Measurements from ENCODE around the gene TMEFF2.

Gene TMEFF2

GRCh38 chr2:191941376-191941929 lies 253.3 kb downstream of the TMEFF2 start:
- Histone ChIP-seq H3K27me3 (no peaks in the 10 kb centered on the region), H3K27ac (no peak overlapping the region), H3K4me1 (no peaks in the 10 kb centered on the region), H3K9me3 (no peaks in the 10 kb centered on the region), H3K4me3 (no peak overlapping the region), H3K36me3 (no peaks in the 10 kb centered on the region)
- DNase-seq: no peak
- no peak for TF ChIP-seq CTCF (IDR thresholded peaks at IDR 0.05)
- intact Hi-C loops (cut with DNase I; ENCODE audit: low total_unique reads): no loop called here

GRCh38 chr2:191938779-191939178 lies 256.0 kb downstream of the TMEFF2 start:
- no peak for DNase-seq
- Histone ChIP-seq H3K27ac (no peak overlapping the region), H3K9me3 (no peaks in the 10 kb centered on the region), H3K4me3 (no peak overlapping the region), H3K36me3 (no peaks in the 10 kb centered on the region), H3K27me3 (no peaks in the 10 kb centered on the region), H3K4me1 (no peaks in the 10 kb centered on the region)
- no peak for TF ChIP-seq CTCF (IDR thresholded peaks at IDR 0.05)
- intact Hi-C loops (cut with DNase I; ENCODE audit: low total_unique reads): no loop called here

GRCh38 chr2:191936882-191937405 lies 257.8 kb downstream of the TMEFF2 start:
- Histone ChIP-seq H3K27me3 (no peaks in the 10 kb centered on the region), H3K4me1 (no peaks in the 10 kb centered on the region), H3K9me3 (no peaks in the 10 kb centered on the region), H3K4me3 (no peak overlapping the region), H3K36me3 (no peaks in the 10 kb centered on the region), H3K27ac (no peak overlapping the region)
- no peak for DNase-seq
- no peak for TF ChIP-seq CTCF (IDR thresholded peaks at IDR 0.05)
- intact Hi-C loops (cut with DNase I; ENCODE audit: low total_unique reads): no loop called here

GRCh38 chr2:191935247-191935646 lies 259.5 kb downstream of the TMEFF2 start:
- DNase-seq: no peak
- no peaks in the 10 kb centered on the region for H3K4me1 ChIP-seq
- H3K27ac ChIP-seq: no peak overlapping the region
- H3K27me3 ChIP-seq: no peaks in the 10 kb centered on the region
- no peaks in the 10 kb centered on the region for H3K36me3 ChIP-seq
- intact Hi-C loops (cut with DNase I; ENCODE audit: low total_unique reads): no loop called here
- no peak overlapping the region for H3K4me3 ChIP-seq
- H3K9me3 ChIP-seq: no peaks in the 10 kb centered on the region
- no peak for TF ChIP-seq CTCF (IDR thresholded peaks at IDR 0.05)

- DNase-seq: no peak
- intact Hi-C loops (cut with DNase I; ENCODE audit: low total_unique reads): no loop called here
- no peaks in the 10 kb centered on the region for H3K4me1 ChIP-seq
- H3K9me3 ChIP-seq: no peaks in the 10 kb centered on the region
- TF ChIP-seq CTCF (IDR thresholded peaks at IDR 0.05): no peak
- H3K4me3 ChIP-seq: no peak overlapping the region
- H3K27ac ChIP-seq: no peak overlapping the region
- H3K27me3 ChIP-seq: no peaks in the 10 kb centered on the region
- no peaks in the 10 kb centered on the region for H3K36me3 ChIP-seq
Measured at GRCh38 chr2:191933307-191934105, 261.2 kb downstream of the TMEFF2 start.

All from tibial artery (tissue), 4 donors.